Bronchial epithelial cell (primary cell): ENCODE data around the gene RABL2B. TPM values are rescaled to one million over a fixed set of nuclear protein-coding genes. Genes with fewer than 3 reads are reported as not detected.
"Not testable (repeated sequence)": the region's sequence is repeated elsewhere in the genome, so short reads cannot be mapped to it uniquely, and the experiment has no call there.

Experiments
- DNase-seq: peaks from one replicate; pipeline ENCODE4 v3.0.0-alpha.2; 2010; ENCODE audit warnings: low read depth
- FAIRE-seq: peaks from 2 replicates; lab custom pipeline; 2011; peaks lifted over from hg19 to GRCh38; lab: Jason Lieb, UNC
- H3K27me3 ChIP-seq: 2 replicates; pipeline ENCODE4 v1.5.1; 2011; ENCODE audit warnings: low read length; ENCODE audit not compliant: control insufficient read depth, insufficient read depth
- H3K36me3 ChIP-seq: 2 replicates; pipeline ENCODE4 v1.5.1; 2011; ENCODE audit warnings: low read length; ENCODE audit not compliant: control insufficient read depth, insufficient read depth
- H3K4me3 ChIP-seq: 2 replicates; pipeline ENCODE4 v1.5.1; 2011; ENCODE audit warnings: mild to moderate bottlenecking, low read depth, low read length, control low read depth
- total RNA-seq: library from RNA; depleted of rRNA; stranded (reverse); fragments of >200 nt; gene quantifications from 2 replicates; pipeline ENCODE4 v1.2.1, GENCODE V29; 2014
- TF ChIP-seq, protein P1 (sequence below): IDR thresholded peaks from 2 replicates; pipeline ENCODE4 v1.5.1; 2011; ENCODE audit warnings: mild to moderate bottlenecking, moderate library complexity, low read length, control low read depth, inconsistent platforms; ENCODE audit not compliant: insufficient read depth, severe bottlenecking

Gene RABL2B
- total RNA-seq: 4.5 and 7.9 TPM in 2 replicates

GRCh38 chr22:50783033-50783879, at the start of gene RABL2B:
TSS of gene RABL2B (minus strand) at chr22:50783636. CDS start at chr22:50782294, 1,342 bp downstream.
- peak; percentile 66 for DNase-seq
- not testable (repeated sequence) for H3K27me3 ChIP-seq, H3K36me3 ChIP-seq, FAIRE-seq
- H3K4me3 ChIP-seq: peak within 1 kb of the TSS; percentile 42

DNA sequence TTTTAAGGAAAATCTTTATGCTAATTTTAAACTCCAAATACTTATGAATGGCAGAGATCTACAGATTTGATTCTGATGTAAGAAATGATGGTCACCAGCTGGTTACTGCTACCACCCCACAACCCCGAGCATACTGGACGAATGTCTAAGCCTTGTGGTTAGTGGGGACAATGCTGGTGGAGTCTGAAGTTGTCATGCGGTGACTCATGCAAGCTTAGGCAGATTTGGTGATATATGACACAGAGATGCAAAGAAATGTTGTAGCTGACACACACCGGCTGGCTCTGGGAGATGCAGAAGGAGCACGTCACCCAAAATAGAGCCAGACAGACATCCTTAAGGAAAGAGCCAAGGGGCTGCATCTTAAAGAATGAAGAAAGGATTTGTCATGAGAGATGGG, 3.5 kb upstream of the RABL2B start:
- not testable (repeated sequence) for FAIRE-seq, DNase-seq

DNA sequence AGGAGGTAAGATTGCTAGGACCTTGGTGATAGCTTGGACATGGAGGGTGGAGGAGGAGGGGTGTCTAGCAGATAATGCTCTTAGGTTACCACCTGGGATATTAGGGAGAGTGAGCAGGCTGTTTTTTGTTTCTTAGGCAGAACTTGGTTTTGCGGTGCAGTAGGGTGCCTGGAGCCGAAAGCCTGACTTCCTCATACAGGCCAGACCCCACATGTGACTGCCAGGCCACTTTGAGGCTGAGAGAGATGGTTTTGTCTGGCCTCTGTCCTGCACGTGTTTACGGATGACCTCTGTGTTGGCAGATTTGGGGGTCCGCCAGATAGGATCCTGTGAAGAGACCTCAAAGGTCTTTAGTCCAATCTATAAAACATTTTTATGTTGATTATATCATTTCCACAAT, 1.9 kb upstream of the RABL2B start:
- DNase-seq, H3K27me3 ChIP-seq, FAIRE-seq, H3K36me3 ChIP-seq, H3K4me3 ChIP-seq: not testable (repeated sequence)

More for the DNA sequence above, 3.5 kb upstream of the RABL2B start:
- not testable (repeated sequence) for H3K27me3 ChIP-seq, H3K4me3 ChIP-seq, H3K36me3 ChIP-seq

DNA sequence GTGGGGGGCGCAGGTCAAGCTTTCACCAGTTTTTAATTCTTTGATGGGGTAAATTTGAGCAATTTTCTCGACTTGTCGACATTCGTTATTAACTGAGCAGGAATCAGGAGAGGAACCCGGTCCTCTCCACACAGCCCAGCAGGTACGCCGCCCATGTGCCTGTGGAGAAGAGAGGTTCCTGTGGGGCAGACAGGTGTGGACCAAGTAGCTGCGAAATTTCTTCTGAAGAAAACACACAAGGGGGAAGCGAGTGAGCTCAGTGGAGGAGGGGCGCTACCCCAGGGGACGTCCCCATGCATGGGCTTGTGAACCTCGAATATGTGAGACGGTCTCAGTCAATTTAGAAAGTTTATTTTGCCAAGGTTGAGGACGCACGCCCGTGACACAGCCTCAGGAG, 442 bp upstream of the RABL2B start:
- H3K27me3 ChIP-seq, DNase-seq, FAIRE-seq, H3K36me3 ChIP-seq: not testable (repeated sequence)
- peak overlapping the region; percentile 42 for H3K4me3 ChIP-seq

DNA sequence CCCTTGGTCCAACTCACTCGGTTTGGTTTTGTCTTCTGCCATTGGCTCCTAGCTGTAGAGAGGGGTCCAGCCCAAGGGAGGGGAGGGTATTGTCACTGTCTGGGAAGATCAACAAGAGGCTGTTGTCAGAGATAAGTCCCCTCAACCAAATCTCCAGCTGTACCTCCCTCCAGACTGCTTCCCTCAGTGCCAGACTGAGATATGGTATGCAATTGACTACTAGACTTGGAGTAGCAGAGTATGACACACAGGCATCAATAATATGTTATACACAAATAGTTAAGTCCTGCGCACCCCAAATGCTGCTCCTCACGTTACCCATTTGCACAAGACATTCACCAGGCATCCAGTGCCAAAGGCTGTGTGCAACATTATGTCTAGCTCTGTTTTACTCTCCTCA, 1.2 kb downstream of the RABL2B start:
- H3K27me3 ChIP-seq, DNase-seq, H3K4me3 ChIP-seq, H3K36me3 ChIP-seq, FAIRE-seq: not testable (repeated sequence)

DNA sequence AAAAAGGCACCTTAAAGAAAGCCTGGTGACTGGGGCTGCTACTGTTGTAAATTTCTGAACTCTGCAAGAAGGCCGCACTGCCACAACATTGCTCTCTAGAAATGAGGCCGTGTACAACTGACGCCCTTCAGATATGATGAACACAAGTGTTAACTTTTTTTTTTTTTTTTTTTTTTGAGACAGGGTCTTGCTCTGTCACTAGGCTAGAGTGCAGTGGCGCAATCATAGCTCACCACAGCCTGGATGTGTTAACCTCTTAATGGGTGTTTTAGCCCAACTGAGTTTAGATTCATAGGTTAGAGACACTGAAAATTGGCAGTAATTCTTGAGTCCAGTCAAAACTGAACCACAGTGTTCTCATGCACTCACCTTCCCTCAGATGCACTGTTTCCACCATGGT, 3.2 kb downstream of the RABL2B start:
- H3K4me3 ChIP-seq, H3K27me3 ChIP-seq, FAIRE-seq, DNase-seq, H3K36me3 ChIP-seq: not testable (repeated sequence)

DNA sequence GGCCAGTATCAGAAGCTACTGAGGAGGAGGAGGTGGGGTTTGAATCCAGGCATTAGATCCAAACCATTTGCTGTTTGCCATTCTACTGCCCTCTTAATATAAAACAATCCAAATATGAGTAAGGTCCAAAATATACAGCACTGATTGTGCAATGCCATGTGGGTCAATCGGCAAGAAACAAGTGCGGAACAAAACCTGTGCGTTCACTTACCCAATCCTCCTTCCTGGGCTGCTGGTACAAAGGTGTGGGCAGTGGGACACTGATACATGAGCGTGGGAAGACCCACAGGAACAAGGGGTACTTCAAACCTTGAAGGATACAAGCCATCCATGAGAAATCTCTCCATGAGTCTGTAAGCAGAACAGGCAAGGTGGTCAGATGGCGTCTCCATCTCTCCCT, 5.8 kb downstream of the RABL2B start:
- FAIRE-seq: not testable (repeated sequence)

DNA sequence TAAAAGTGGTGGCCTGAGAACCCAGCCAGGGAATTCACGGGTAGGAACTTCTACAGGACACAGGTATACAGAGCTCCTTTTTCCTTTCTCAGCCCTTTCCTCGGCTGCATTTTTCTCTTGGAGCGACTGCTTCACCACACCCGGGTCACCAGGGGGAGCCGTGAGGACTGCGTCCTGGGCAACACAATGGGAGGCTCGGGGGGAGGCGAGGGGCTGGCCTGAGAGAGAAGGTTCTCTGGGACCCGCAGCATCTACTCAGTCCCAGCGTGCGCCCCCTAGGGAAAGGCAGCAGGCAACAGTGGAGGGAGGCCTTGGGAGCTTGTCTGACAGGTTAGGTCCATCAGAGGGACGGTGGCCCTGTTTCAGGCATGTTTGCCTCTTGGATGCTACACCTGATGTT, 8.3 kb downstream of the RABL2B start:
- not testable (repeated sequence) for H3K36me3 ChIP-seq, FAIRE-seq, H3K4me3 ChIP-seq, H3K27me3 ChIP-seq
- DNase-seq: peak; percentile 35
- TF ChIP-seq, protein P1, sequence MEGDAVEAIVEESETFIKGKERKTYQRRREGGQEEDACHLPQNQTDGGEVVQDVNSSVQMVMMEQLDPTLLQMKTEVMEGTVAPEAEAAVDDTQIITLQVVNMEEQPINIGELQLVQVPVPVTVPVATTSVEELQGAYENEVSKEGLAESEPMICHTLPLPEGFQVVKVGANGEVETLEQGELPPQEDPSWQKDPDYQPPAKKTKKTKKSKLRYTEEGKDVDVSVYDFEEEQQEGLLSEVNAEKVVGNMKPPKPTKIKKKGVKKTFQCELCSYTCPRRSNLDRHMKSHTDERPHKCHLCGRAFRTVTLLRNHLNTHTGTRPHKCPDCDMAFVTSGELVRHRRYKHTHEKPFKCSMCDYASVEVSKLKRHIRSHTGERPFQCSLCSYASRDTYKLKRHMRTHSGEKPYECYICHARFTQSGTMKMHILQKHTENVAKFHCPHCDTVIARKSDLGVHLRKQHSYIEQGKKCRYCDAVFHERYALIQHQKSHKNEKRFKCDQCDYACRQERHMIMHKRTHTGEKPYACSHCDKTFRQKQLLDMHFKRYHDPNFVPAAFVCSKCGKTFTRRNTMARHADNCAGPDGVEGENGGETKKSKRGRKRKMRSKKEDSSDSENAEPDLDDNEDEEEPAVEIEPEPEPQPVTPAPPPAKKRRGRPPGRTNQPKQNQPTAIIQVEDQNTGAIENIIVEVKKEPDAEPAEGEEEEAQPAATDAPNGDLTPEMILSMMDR: peak; percentile 63

More for the DNA sequence above, 5.8 kb downstream of the RABL2B start:
- H3K27me3 ChIP-seq, H3K36me3 ChIP-seq, H3K4me3 ChIP-seq, DNase-seq: not testable (repeated sequence)

- not testable (repeated sequence) for H3K27me3 ChIP-seq, DNase-seq, H3K36me3 ChIP-seq, FAIRE-seq, H3K4me3 ChIP-seq
These were observed 19.1 kb downstream of the RABL2B start for GRCh38 chr22:50764288-50764687.

DNA sequence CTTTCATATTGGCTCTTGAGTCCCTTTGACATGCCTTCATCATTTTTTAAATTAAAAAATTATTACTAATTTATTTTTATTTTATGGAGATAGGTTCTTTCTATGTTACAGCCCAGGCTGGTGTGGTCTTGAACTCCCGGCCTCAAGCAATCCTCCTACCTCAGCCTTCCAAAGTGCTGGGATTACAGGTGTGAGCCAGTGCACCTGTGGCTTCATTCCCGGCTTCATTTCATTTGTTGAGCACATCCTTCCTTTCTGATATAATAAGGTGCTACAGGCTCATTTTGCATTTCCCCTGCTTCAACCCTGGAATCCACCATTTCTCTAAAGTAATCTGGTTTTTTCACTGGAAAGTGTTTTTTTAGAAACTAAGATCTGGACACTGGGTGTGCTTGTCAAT, 21.6 kb downstream of the RABL2B start:
- DNase-seq, H3K36me3 ChIP-seq, FAIRE-seq, H3K27me3 ChIP-seq, H3K4me3 ChIP-seq: not testable (repeated sequence)

DNA sequence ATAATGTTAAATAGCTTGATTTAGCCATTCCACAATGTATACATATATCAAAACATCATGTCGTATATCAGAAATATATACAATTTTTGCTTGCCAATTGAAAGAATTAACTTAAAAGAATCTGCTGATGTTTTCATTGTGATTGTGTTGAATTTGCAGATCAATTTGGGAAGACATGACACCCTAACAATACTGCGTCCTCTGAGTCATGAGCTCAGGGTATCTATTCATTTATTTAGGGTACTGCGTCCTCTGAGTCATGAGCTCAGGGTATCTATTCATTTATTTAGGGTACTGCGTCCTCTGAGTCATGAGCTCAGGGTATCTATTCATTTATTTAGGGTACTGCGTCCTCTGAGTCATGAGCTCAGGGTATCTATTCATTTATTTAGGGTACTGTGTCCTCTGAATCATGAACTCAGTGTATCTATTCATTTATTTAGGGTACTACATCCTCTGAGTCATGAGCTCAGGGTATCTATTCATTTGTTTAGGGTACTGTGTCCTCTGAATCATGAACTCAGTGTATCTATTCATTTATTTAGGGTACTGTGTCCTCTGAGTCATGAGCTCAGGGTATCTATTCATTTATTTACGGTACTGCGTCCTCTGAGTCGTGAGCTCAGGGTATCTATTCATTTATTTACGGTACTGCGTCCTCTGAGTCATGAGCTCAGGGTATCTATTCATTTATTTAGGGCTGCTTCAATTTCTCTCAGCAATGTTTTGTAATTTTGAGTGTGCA, 23.7 kb downstream of the RABL2B start:
- H3K27me3 ChIP-seq, FAIRE-seq, H3K36me3 ChIP-seq, H3K4me3 ChIP-seq: not testable (repeated sequence)
- DNase-seq: peak; percentile 88
